B cell (primary cell): ENCODE measurements around the gene KCNT2.

Experiments
- CTCF ChIP-seq: fragments of 200-600 bp; IDR thresholded peaks from one replicate; pipeline ENCODE4 v1.8.0; 2022; ENCODE audit warnings: antibody characterized with exemption, mild to moderate bottlenecking
- EZH2 ChIP-seq: IDR thresholded peaks from 2 replicates; pipeline ENCODE4 v1.6.1; 2012; ENCODE audit warnings: borderline replicate concordance, low read depth, mild to moderate bottlenecking, moderate library complexity, low read length; ENCODE audit not compliant: insufficient read depth, poor library complexity, severe bottlenecking

- TF ChIP-seq CTCF: no peak
- no peak for TF ChIP-seq EZH2
Observed at GRCh38 chr1:196373798-196374197, 234.4 kb downstream of the KCNT2 start.
